Osteocyte (in vitro differentiated cells): ENCODE data around the gene PCDH12. TPM values are rescaled to one million over a fixed set of nuclear protein-coding genes. Genes with fewer than 3 reads are reported as not detected.

Source experiments
- DNase-seq: peaks from one replicate; pipeline ENCODE4 v3.0.0; 2021; ENCODE audit warnings: mixed read lengths; ENCODE audit not compliant: unreplicated experiment; ENCODE audit errors: extremely low spot score
- H3K27ac Mint-ChIP-seq: one replicate; pipeline ENCODE4 v1.8.0; 2021; ENCODE audit warnings: mild to moderate bottlenecking, mixed read lengths; ENCODE audit not compliant: unreplicated experiment
- H3K27me3 Mint-ChIP-seq: one replicate; pipeline ENCODE4 v1.8.0; 2021; ENCODE audit warnings: mixed read lengths; ENCODE audit not compliant: unreplicated experiment
- H3K36me3 Mint-ChIP-seq: one replicate; pipeline ENCODE4 v1.8.0; 2021; ENCODE audit warnings: mixed read lengths; ENCODE audit not compliant: unreplicated experiment
- H3K4me1 Mint-ChIP-seq: one replicate; pipeline ENCODE4 v1.8.0; 2021; ENCODE audit warnings: mixed read lengths; ENCODE audit not compliant: unreplicated experiment
- H3K4me3 Mint-ChIP-seq: one replicate; pipeline ENCODE4 v1.8.0; 2021; ENCODE audit warnings: mild to moderate bottlenecking, moderate library complexity, mixed read lengths; ENCODE audit not compliant: unreplicated experiment
- H3K9me3 Mint-ChIP-seq: one replicate; pipeline ENCODE4 v1.8.0; 2021; ENCODE audit warnings: mixed read lengths; ENCODE audit not compliant: unreplicated experiment
- CTCF ChIP-seq: fragments of 200-600 bp; sonication (generic); IDR thresholded peaks from 2 replicates; pipeline ENCODE4 v1.5.0; 2021; ENCODE audit warnings: antibody characterized with exemption, mild to moderate bottlenecking, moderate library complexity
- total RNA-seq: library from RNA; stranded (reverse); gene quantifications from 2 replicates; pipeline ENCODE4 v1.2.1, GENCODE V29; 2021

PCDH12 gene
- total RNA-seq, 1 donor from 2014 or later = not detected

- H3K36me3 Mint-ChIP-seq = no peaks in the 10 kb centered on the region
- no peaks in the 10 kb centered on the region for H3K27me3 Mint-ChIP-seq
- H3K9me3 Mint-ChIP-seq = no peaks in the 10 kb centered on the region
- no peak for TF ChIP-seq CTCF
- H3K27ac Mint-ChIP-seq = no peak overlapping the region
- peaks cover 24% of the 10 kb centered on the region for H3K4me1 Mint-ChIP-seq
- H3K4me3 Mint-ChIP-seq = no peak overlapping the region
- no peak for DNase-seq
Measured at GRCh38 chr5:141966275-141966962, 8.4 kb upstream of the PCDH12 start.

GRCh38 chr5:141965071-141965470 is 7.1 kb upstream of the PCDH12 start:
- H3K4me1 Mint-ChIP-seq = peaks cover 17% of the 10 kb centered on the region
- no peaks in the 10 kb centered on the region for H3K27me3 Mint-ChIP-seq
- H3K9me3 Mint-ChIP-seq = no peaks in the 10 kb centered on the region
- H3K27ac Mint-ChIP-seq = no peak overlapping the region
- H3K4me3 Mint-ChIP-seq = no peak overlapping the region
- H3K36me3 Mint-ChIP-seq = no peaks in the 10 kb centered on the region
- no peak for DNase-seq
- no peak for TF ChIP-seq CTCF

GRCh38 chr5:141963701-141964100 is 5.7 kb upstream of the PCDH12 start:
- Mint-ChIP-seq H3K4me1 (peaks cover 9% of the 10 kb centered on the region), H3K27me3 (no peaks in the 10 kb centered on the region), H3K27ac (no peak overlapping the region), H3K36me3 (no peaks in the 10 kb centered on the region), H3K4me3 (no peak overlapping the region), H3K9me3 (no peaks in the 10 kb centered on the region)
- no peak for DNase-seq
- no peak for TF ChIP-seq CTCF

- H3K4me1 Mint-ChIP-seq = peaks cover 5% of the 10 kb centered on the region
- H3K27ac Mint-ChIP-seq = no peak overlapping the region
- no peak overlapping the region for H3K4me3 Mint-ChIP-seq
- no peaks in the 10 kb centered on the region for H3K9me3 Mint-ChIP-seq
- no peak for DNase-seq
- H3K27me3 Mint-ChIP-seq = no peaks in the 10 kb centered on the region
- no peaks in the 10 kb centered on the region for H3K36me3 Mint-ChIP-seq
- no peak for TF ChIP-seq CTCF
Measured at GRCh38 chr5:141961466-141961865, 3.5 kb upstream of the PCDH12 start.

GRCh38 chr5:141960449-141961323 is 2.7 kb upstream of the PCDH12 start:
- Mint-ChIP-seq H3K4me3 (no peak overlapping the region), H3K36me3 (no peaks in the 10 kb centered on the region), H3K9me3 (no peaks in the 10 kb centered on the region), H3K27me3 (no peaks in the 10 kb centered on the region), H3K4me1 (peaks cover 5% of the 10 kb centered on the region), H3K27ac (peak overlapping the region; percentile 35)
- TF ChIP-seq CTCF = peak; percentile 93
- peak; percentile 94 for DNase-seq
